ENCODE measurements around the gene ATP6AP1. TPM values are rescaled to one million over a fixed set of nuclear protein-coding genes. Genes with fewer than 3 reads are reported as not detected.

ATP6AP1 gene
- total and polyA plus RNA-seq, 2 experiments from 2014 or later: 37.7 to 52.1 TPM

DNA sequence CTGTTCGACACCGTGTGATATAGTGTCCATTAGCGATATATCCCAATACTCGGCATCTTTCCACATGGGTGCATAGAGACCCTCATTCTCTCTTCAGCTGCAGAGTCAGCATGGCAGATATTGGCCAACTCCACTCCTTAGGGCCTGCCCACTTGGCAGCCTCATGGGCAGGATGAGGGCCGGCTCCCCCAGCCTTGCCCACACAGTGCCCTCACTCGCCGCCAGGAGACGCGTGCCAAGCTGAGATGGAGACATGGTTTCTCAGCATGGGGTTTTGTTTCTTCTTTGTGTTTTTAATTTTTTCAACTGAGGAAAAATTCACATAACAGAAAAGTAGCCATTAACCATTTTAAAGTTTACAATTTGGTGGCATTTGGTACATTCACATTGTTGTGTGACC lies 24.3 kb downstream of the ATP6AP1 start:
- no peaks in the 10 kb centered on the region for H3K9me3 Mint-ChIP-seq
- no peaks in the 10 kb centered on the region for H3K9me2 ChIP-seq (ENCODE audit: insufficient read depth)

DNA sequence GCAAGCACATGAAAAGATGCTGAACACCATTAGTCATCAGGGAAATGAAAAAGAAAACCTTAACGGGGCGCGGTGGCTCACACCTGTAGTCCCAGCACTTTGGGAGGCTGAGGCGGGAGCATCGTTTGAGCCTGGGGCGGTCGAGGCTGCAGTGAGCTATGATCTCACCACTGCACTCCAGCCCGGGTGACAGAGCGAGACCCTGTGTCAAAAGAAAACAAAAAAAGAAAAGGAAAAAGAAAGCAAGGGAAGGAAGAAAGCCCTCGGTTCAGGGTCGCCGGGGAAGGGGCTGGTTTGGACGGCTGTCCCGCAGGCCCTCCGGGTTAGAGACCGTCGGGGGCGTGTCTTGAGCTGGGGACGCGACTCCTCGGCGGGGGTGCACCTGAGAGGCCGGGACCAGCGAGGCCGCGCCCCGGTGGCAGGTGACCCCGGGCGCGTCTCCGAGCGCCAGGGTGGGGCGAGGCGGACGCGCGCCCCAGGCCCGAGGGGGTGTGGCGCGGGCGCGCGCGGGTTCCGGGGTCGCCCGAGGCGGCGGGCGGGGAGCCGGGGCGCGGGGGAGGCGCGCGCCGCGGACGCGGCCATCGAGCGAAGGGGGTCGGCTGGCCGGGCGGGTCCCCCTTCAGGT lies 29.1 kb downstream of the ATP6AP1 start:
- peaks cover 8% of the 10 kb centered on the region; the same call in 2 of the 3 replicates for H3K36me3 Mint-ChIP-seq (ENCODE audit: low read depth)
- Histone ChIP-seq H3K27ac (ENCODE audit: low read depth) (no peak overlapping the region), H4K20me1 (replicated peaks; ENCODE audit: insufficient read depth) (no peaks in the 10 kb centered on the region), H3F3A (replicated peaks; ENCODE audit: low read depth) (no peaks in the 10 kb centered on the region), H3K27me3 (ENCODE audit: insufficient read depth) (no peaks in the 10 kb centered on the region; the same call in 1 of the 2 replicates), H3K4me2 (peak overlapping the region; percentile 43), H3K9me2 (ENCODE audit: insufficient read depth) (no peaks in the 10 kb centered on the region), H3K4me1 (ENCODE audit: insufficient read depth) (no peaks in the 10 kb centered on the region), H2AFZ (no peak overlapping the region), H3K79me2 (replicated peaks; ENCODE audit: insufficient read depth) (no peaks in the 10 kb centered on the region), H3K4me3 (peak overlapping the region; percentile 34), H3K36me3 (ENCODE audit: insufficient read depth) (no peaks in the 10 kb centered on the region)
- peak; percentile 63 for ATAC-seq
- no peak overlapping the region; the same call in 1 of the 2 replicates for H3K27ac Mint-ChIP-seq
- no peaks in the 10 kb centered on the region; the same call in 2 of the 3 replicates for H3K4me1 Mint-ChIP-seq
- peak overlapping the region; percentile 82 for H3K4me3 Mint-ChIP-seq
- peaks cover 6% of the 10 kb centered on the region for H3K27me3 Mint-ChIP-seq (ENCODE audit: insufficient read depth, low read depth, poor library complexity)
- H3K9me3 Mint-ChIP-seq: no peaks in the 10 kb centered on the region
- peak; percentile 80 for DNase-seq (ENCODE audit: low spot score)
- TF ChIP-seq ZNF331 (CRISPR knock-in tag; IDR thresholded peaks at IDR 0.05; ENCODE audit: low read depth): no peak
- TF ChIP-seq, protein P1, sequence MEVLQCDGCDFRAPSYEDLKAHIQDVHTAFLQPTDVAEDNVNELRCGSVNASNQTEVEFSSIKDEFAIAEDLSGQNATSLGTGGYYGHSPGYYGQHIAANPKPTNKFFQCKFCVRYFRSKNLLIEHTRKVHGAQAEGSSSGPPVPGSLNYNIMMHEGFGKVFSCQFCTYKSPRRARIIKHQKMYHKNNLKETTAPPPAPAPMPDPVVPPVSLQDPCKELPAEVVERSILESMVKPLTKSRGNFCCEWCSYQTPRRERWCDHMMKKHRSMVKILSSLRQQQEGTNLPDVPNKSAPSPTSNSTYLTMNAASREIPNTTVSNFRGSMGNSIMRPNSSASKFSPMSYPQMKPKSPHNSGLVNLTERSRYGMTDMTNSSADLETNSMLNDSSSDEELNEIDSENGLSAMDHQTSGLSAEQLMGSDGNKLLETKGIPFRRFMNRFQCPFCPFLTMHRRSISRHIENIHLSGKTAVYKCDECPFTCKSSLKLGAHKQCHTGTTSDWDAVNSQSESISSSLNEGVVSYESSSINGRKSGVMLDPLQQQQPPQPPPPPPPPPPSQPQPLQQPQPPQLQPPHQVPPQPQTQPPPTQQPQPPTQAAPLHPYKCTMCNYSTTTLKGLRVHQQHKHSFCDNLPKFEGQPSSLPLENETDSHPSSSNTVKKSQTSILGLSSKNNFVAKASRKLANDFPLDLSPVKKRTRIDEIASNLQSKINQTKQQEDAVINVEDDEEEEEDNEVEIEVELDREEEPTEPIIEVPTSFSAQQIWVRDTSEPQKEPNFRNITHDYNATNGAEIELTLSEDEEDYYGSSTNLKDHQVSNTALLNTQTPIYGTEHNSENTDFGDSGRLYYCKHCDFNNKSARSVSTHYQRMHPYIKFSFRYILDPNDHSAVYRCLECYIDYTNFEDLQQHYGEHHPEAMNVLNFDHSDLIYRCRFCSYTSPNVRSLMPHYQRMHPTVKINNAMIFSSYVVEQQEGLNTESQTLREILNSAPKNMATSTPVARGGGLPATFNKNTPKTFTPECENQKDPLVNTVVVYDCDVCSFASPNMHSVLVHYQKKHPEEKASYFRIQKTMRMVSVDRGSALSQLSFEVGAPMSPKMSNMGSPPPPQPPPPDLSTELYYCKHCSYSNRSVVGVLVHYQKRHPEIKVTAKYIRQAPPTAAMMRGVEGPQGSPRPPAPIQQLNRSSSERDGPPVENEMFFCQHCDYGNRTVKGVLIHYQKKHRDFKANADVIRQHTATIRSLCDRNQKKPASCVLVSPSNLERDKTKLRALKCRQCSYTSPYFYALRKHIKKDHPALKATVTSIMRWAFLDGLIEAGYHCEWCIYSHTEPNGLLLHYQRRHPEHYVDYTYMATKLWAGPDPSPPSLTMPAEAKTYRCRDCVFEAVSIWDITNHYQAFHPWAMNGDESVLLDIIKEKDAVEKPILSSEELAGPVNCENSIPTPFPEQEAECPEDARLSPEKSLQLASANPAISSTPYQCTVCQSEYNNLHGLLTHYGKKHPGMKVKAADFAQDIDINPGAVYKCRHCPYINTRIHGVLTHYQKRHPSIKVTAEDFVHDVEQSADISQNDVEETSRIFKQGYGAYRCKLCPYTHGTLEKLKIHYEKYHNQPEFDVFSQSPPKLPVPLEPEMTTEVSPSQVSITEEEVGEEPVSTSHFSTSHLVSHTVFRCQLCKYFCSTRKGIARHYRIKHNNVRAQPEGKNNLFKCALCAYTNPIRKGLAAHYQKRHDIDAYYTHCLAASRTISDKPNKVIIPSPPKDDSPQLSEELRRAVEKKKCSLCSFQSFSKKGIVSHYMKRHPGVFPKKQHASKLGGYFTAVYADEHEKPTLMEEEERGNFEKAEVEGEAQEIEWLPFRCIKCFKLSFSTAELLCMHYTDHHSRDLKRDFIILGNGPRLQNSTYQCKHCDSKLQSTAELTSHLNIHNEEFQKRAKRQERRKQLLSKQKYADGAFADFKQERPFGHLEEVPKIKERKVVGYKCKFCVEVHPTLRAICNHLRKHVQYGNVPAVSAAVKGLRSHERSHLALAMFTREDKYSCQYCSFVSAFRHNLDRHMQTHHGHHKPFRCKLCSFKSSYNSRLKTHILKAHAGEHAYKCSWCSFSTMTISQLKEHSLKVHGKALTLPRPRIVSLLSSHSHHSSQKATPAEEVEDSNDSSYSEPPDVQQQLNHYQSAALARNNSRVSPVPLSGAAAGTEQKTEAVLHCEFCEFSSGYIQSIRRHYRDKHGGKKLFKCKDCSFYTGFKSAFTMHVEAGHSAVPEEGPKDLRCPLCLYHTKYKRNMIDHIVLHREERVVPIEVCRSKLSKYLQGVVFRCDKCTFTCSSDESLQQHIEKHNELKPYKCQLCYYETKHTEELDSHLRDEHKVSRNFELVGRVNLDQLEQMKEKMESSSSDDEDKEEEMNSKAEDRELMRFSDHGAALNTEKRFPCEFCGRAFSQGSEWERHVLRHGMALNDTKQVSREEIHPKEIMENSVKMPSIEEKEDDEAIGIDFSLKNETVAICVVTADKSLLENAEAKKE (CRISPR knock-in tag; IDR thresholded peaks at IDR 0.05): no peak
- TF ChIP-seq ZNF114 (CRISPR knock-in tag; IDR thresholded peaks at IDR 0.05): no peak

More for the DNA sequence above, 24.3 kb downstream of the ATP6AP1 start:
- Histone ChIP-seq H2AFZ (no peak overlapping the region), H3K4me3 (no peak overlapping the region), H3K27ac (ENCODE audit: low read depth) (no peak overlapping the region), H3K4me1 (ENCODE audit: insufficient read depth) (no peaks in the 10 kb centered on the region), H3F3A (replicated peaks; ENCODE audit: low read depth) (no peaks in the 10 kb centered on the region), H3K27me3 (ENCODE audit: insufficient read depth) (no peaks in the 10 kb centered on the region; the same call in 1 of the 2 replicates), H3K36me3 (ENCODE audit: insufficient read depth) (no peaks in the 10 kb centered on the region), H3K79me2 (replicated peaks; ENCODE audit: insufficient read depth) (no peaks in the 10 kb centered on the region), H4K20me1 (replicated peaks; ENCODE audit: insufficient read depth) (no peaks in the 10 kb centered on the region), H3K4me2 (no peak overlapping the region)
- H3K27me3 Mint-ChIP-seq (ENCODE audit: insufficient read depth, low read depth, poor library complexity): peaks cover 6% of the 10 kb centered on the region
- no peaks in the 10 kb centered on the region; the same call in 2 of the 3 replicates for H3K4me1 Mint-ChIP-seq
- no peak for ATAC-seq
- H3K27ac Mint-ChIP-seq: no peak overlapping the region
- no peak for DNase-seq (ENCODE audit: low spot score)
- TF ChIP-seq, protein P2, sequence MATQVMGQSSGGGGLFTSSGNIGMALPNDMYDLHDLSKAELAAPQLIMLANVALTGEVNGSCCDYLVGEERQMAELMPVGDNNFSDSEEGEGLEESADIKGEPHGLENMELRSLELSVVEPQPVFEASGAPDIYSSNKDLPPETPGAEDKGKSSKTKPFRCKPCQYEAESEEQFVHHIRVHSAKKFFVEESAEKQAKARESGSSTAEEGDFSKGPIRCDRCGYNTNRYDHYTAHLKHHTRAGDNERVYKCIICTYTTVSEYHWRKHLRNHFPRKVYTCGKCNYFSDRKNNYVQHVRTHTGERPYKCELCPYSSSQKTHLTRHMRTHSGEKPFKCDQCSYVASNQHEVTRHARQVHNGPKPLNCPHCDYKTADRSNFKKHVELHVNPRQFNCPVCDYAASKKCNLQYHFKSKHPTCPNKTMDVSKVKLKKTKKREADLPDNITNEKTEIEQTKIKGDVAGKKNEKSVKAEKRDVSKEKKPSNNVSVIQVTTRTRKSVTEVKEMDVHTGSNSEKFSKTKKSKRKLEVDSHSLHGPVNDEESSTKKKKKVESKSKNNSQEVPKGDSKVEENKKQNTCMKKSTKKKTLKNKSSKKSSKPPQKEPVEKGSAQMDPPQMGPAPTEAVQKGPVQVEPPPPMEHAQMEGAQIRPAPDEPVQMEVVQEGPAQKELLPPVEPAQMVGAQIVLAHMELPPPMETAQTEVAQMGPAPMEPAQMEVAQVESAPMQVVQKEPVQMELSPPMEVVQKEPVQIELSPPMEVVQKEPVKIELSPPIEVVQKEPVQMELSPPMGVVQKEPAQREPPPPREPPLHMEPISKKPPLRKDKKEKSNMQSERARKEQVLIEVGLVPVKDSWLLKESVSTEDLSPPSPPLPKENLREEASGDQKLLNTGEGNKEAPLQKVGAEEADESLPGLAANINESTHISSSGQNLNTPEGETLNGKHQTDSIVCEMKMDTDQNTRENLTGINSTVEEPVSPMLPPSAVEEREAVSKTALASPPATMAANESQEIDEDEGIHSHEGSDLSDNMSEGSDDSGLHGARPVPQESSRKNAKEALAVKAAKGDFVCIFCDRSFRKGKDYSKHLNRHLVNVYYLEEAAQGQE (IDR thresholded peaks at IDR 0.05; ENCODE audit: unreplicated experiment): no peak
- TF ChIP-seq JUNB (IDR thresholded peaks at IDR 0.05; ENCODE audit: unreplicated experiment) (no peak), POLR2AphosphoS5 (IDR thresholded peaks at IDR 0.05; ENCODE audit: low read depth) (no peak), EZH2 (IDR thresholded peaks at IDR 0.05; ENCODE audit: low read depth, unreplicated experiment) (no peak), EZH2phosphoT487 (IDR thresholded peaks at IDR 0.05; ENCODE audit: unreplicated experiment) (no peak), STAT1 (IDR thresholded peaks at IDR 0.05; ENCODE audit: unreplicated experiment) (no peak), ZNF114 (CRISPR knock-in tag; IDR thresholded peaks at IDR 0.05) (no peak), NANOG (IDR thresholded peaks at IDR 0.05; ENCODE audit: borderline replicate concordance) (no peak)
- TF ChIP-seq, protein P3, sequence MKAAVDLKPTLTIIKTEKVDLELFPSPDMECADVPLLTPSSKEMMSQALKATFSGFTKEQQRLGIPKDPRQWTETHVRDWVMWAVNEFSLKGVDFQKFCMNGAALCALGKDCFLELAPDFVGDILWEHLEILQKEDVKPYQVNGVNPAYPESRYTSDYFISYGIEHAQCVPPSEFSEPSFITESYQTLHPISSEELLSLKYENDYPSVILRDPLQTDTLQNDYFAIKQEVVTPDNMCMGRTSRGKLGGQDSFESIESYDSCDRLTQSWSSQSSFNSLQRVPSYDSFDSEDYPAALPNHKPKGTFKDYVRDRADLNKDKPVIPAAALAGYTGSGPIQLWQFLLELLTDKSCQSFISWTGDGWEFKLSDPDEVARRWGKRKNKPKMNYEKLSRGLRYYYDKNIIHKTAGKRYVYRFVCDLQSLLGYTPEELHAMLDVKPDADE (IDR thresholded peaks at IDR 0.05): no peak
- H3K36me3 Mint-ChIP-seq (ENCODE audit: low read depth): peaks cover 6% of the 10 kb centered on the region; the same call in 2 of the 3 replicates
- H3K4me3 Mint-ChIP-seq: no peak overlapping the region
